Measurements from ENCODE around the gene DCT.

DCT gene

DNA sequence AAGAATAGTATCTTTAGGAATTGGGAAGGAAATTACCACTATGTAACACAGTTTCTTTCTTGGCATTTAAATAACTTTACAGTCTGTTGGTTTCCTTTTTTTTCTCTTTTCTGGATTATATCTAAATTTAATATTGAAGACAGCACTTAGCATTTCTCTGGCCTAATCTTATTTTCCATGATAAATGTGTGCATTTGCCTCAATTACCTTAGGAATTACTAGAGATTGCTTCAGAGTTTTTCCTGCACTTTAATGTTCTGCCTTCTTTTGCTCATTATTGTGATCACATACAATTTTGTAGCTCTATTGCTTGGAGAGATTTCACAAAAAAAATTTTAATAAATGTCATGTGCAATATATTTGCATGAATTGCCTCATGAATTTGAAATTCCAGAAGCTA, 25.1 kb downstream of the DCT start:
- DNase-seq (ENCODE audit: low read depth, low spot score): no peak

DNA sequence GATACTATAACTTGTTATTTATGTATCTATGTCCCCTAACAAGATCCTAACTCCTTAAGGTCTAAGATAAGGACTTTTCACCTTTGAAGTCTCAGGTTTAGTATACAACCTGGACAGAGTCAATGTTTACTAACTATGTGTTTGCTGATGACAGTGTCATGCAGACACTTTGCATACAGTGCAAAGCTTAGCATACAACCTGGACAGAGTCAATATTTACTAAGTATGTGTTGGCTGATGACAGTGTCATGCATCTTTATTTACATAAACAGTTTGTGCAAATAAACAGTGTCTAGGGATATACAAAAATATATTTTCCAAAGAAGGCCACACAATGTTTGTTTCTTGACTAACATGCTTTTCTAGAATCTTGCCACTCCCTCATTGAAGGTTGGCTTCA, 34.7 kb downstream of the DCT start:
- DNase-seq (ENCODE audit: low read depth, low spot score): no peak

DNA sequence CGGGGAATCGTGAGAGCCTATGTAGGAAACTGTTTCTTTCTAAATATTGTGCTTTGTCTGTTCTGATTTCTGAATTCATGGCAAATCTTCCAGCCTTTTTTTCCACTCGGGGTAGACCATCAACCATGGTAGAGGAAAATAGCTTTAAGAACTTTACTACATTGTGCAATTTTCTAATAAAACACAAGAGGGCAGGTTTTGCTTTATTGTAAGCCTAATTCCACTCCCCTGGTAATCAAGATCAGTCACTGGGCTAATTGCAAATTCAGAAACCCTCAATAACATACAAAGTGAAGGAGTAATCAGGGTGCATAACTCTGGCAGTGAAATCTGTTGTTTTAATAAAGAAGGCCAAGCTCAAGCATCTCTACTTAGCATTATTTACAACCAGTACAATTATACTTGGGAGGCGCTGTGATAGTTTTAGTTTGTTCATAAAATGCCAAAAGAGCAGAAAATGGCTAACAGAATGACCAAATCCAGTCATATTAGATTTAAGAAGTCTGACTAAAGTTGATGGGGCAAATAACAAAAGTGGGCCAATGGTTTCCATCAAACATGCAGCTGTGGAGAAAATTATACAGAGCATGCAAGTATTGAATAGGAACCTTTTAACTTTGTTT, 43.8 kb downstream of the DCT start:
- peak; percentile 9 for DNase-seq (ENCODE audit: low read depth, low spot score)

DNA sequence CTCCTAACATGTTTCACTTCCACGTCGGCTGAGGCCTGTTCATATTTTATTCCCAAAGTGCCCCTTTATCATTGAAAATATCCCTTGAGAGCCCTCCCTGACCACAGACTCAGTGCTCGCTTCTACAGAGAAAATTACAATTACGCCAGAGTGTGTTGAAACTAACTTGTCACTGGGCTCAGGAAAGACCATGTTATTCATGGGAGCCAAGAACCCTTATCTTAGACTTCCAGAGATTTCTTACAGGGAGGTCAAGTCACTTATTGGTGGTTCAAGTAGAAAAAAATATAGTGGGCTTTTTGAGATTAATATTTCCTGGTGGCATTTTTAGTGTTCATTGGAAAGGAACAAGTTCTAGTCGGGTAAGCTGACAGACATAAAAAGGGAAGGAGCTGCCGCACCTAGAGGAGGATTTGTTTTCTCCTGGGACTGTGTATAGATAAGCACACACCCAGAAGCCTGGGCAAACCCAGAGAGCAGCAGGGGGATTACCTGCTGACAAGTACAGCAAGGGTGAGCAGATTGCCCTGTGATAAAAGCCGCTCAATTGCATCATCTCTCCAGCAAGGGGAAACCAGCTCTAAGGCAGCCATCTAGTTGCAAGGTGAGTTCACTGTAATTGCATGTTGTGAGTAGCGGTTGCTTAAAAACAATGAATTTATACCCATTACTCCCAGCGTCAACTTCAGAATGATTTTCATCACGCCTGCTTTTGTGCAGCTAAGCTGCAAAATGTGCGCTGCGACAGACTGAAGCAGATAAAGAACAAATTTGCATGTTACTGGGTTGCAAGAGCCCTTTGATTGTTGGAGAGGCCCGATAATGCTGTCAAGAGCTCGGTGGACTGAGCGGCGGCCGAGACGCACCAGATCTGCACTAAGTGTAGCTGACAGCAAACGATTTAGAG, 46.2 kb downstream of the DCT start:
- DNase-seq (ENCODE audit: low read depth, low spot score): no peak

DNA sequence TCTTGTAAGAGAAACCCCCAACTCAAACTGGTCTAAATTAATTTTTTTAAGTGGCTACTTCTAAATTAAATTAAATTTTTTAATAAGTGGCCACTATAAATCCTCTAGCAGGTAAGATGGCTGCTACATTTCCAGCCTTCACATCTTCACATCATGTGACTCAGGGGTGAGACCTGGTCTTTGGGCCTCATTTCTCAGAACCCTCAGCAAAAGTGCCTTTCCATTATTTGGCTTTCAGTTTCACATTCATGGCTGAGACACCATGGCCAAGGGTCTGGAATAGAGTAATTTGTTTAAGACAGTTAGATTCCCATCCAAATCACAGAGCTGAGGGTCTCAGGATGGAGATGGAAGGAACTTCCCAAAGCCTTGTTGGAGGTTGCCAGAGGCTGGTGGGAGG, 47.5 kb downstream of the DCT start:
- DNase-seq (ENCODE audit: low read depth, low spot score): no peak

DNA sequence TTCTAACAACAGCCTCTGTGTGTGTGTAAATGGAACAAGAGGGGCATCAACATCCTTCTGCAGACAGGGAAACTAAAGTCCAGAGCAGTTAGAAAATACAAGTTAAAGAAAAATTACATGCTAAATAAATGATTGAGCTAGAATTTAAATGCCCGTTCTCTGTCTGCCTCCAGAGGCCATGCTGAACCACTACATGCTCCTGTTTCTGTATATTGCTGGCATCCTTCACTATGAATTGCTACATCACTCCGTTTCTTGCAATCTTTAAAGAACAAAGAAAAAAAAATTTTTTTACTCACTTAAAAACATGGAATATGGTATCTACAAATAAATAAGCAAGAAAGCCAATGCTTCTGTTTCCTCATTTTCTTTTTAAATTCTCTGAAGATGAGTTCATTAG, 47.9 kb downstream of the DCT start:
- DNase-seq (ENCODE audit: low read depth, low spot score): no peak

DNA sequence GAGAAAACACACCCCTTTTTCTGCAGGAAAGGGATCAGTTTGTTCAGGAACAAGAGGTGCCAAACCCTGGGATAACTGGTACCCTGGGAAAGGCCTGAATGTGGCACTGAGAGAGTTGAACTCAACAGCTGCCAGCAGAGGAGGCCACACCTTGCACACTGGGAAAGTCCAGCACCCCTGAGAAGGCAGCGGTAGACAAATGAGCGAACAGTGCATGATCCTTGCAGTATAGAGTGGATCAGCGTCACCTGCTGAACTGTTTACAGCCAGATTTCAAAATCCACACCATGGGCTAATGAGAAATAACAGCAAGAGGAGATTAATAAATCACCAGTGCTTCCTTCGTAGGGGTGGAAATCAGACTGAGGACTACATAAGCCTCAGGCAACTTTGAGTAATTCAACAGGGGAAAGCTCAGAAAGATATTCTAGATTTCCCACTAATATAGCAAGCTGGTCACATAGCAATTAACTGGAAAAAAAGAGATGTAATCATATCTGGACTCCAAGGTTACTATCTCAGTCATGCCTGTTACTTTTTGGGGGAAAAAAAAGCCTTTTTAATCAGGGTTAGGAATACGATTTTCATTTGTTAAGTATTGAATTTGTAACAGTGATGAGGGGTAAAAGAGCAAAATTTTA, 52.0 kb downstream of the DCT start:
- no peak for DNase-seq (ENCODE audit: low read depth, low spot score)

DNA sequence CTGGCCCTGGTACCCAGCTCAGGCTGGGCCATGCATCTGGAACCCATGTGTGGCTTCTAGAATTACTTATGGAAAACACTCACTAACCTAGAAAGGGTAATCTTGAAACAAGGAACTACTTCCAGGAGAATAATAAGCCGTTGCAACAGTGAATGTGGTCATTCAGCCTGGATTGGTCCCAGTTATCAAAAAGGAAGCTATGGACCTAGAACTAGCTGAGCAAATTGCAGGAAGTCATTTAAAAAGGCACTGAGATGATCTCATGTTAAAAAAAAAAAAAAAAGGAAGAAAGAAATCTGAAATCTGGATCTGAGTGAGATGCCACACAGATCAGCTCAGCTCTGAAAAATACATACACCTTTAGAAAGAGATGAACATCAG, 59.6 kb downstream of the DCT start:
- no peak for DNase-seq (ENCODE audit: low read depth, low spot score)

DNA sequence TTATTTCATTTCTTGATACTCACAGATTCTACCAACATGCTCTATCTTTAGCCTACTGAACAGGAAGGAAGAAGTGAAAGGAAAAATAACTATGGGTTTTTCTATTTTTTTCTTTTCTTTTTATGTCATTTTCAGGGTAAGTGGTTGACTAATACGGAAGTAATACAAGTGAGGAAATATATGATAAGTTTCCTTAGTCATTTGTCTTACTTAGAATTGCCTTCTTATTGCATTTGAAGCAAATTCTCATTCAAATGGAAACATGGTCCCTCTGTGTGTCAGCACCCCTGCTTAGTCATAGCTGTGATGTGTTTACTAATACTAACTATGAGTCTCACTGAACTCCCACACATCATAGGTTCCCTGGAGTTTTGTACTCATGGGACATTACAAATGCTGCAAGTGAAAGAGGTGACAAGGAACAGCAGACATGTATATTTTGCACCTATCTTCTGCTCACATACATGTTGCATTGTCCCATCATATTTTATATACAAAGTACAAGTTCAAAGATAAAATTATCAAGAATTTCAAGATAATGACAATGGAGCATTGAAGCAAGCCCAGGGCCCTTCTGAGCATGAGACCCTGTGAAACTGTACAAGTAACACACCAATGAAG, 60.1 kb downstream of the DCT start:
- peak; percentile 9 for DNase-seq (ENCODE audit: low read depth, low spot score)

DNA sequence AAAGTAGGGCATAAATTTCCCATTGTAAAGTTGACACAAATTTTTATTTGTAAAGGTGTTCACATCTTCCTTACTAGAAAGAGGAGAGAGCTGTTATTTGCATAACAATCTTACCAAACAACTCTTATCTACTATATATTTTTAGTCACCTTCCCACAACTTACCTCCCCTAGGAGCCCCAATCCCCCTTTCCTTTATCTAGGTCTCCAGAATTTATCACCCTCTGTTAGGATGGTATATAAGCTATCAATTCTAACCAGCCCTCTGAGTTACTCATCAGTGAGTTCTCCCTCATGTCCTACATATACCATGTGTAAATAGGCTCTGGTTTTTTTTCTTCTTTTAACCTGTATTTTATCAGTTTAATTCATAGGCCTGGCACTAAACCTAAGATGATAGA, 62.2 kb downstream of the DCT start:
- no peak for DNase-seq (ENCODE audit: low read depth, low spot score)

DNA sequence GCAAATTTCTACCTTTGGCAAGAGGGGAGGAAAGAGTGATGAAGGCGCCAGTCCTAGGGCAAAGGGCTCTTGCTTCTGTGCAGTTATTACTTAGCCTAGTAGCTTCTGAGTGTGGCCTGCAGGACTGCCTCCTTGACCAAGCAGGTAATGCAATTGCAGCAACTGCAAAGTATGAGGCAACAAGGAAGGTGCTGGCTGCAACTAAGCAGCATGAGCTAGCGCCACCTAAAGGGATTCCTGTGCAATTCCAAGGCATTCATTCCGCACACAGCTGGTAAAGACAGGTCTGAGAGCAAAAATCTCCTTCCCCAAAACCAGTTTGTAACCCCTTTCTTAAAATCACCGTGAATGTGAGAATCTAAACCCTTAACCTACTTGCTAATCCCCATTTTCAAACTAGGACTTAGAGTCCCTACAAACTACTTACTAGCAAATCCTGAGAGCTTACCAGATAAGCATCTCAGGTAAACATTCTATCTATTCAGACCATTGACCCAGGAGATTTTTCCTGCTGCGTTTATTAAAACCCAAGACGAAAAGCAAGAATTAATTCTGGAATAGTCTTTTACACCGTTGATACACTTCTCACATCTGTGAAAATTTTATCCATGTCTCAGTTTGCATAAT, 62.9 kb downstream of the DCT start:
- no peak for DNase-seq (ENCODE audit: low read depth, low spot score)

DNA sequence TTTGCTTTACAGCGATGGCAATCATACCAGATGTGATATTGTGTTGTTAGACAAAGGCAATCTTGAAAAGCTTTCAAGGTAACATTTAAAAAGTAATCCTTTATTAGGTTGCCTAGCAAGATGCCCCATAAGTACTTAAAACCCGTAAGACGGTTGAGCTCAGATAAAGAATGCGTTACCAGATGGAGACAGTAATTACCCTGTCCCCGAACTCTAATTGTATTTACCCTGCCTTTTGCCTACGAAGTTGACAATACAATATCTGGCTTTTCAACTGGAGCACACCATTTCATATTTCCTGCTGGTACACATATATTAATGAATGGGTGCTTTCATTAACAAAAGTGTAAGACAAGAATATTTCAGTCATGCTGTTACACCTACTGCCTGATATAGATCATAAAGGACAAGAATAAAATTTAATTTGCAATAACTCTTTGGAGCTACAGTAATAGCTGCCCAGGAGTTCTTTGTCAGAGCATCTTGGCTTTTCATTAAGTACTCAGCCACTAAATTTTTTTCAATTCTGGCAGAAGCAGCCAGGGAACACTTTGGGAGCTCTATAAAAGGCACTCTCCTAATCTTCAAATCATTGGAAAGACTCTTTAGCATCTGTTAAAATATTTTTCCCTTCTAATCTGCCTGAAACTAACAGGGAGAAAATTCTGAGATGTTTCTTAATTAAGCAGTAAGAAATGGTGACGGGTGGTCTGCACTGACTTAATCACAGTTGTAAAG, 63.8 kb downstream of the DCT start:
- DNase-seq (ENCODE audit: low read depth, low spot score): no peak

DNA sequence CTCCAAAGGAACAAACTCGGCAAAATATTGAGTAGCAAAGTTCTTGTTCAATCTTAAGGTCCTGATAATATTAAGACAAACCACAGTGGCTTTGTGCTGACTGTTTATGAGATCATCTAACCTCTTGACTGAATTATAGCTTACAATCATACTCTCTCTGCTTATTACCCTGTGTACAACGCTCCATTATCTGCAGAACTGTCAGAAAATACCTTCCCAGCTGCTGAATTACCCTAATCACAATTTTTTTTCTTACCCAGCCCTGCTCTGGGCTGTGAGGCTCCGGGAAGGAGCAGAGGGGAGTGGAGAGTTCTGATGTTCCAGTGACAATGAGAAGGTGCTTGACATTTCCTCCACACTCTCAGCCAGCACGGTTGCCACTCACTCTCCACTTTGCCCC, 64.8 kb downstream of the DCT start:
- no peak for DNase-seq (ENCODE audit: low read depth, low spot score)

DNA sequence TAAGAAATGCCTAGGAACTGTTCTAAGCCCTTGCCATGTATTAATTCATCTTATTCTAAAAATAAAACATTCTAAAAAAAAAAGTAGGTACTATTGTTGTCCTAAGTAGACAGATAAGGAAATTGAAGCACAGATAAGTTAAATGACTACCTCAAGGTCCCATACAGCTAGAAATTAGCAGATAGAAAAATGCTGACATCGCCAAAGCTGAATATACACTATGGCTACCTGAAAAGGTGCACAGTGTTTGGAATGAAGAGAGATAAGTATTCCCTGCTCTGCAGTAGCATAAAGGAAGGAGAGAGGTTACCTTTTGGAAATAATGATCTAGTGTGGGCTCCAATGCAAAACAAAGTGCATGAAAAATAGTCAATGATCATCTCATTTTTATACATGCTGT, 65.3 kb downstream of the DCT start:
- no peak for DNase-seq (ENCODE audit: low read depth, low spot score)

DNA sequence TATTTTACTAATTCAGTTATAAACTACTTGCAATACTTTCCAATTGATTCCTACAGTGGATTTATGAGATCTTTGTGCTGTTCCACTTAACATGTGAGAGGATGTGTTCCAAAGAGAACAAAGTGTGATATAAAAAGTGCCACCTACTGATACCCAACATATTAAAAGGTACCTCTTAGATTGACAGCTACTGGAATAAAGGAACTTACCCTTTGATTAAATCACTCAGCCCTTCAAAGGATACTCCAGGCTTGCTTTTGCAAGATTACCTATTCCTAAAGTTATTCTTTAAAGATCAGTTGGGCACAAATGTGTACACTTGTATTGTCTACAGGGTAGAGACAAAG, 65.9 kb downstream of the DCT start:
- DNase-seq (ENCODE audit: low read depth, low spot score): no peak

DNA sequence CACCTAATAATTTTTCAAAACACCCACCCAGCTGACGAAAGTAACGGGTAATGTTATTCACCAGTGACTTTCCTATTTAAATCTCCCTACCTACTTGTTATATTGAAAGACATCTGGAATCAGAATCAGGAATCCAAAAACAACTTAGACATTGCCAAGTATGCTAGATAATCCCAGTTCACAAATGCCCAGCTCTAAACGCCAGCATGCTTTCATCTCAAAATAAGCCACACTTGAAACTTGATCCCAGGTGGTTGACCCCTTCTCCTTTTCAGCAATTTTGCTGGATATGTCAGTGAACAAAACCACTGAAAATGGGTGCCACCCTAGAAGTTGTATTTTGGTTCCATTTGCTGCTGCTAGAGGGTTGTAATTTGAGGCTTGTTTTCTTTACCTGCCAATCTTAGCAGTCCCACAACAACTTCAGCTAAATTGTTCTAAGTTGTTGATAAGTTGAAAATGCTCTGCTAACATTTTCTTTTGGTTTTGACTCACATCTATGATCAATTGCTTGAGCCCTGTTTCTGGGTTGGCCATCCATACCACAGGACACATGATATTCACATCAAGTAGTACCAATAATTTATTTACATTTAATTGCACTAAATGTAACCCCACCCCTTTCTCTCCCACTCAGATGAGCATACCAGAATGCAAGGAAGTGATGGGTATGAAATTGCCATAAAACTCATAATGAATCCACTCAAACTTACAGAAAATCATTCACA, 66.4 kb downstream of the DCT start:
- no peak for DNase-seq (ENCODE audit: low read depth, low spot score)

DNA sequence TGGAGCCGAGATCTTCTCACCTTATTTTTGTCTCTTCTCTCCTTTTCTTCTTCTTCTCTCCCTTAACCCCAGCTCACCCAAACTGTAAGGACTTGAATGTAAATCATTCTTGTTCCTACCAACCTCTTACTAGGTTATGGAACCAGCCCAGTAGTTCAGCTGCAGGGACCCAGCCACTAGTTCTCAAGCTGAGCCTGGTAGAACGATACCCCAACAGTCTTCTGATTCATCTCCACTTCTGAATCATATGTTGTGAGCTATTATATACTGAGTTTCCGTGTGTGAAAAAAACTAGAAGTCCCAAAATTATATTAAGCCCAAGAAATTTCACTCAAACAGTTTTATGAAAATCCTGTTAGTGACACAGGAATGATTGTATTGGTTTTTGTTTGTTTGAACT, 67.7 kb downstream of the DCT start:
- no peak for DNase-seq (ENCODE audit: low read depth, low spot score)

DNA sequence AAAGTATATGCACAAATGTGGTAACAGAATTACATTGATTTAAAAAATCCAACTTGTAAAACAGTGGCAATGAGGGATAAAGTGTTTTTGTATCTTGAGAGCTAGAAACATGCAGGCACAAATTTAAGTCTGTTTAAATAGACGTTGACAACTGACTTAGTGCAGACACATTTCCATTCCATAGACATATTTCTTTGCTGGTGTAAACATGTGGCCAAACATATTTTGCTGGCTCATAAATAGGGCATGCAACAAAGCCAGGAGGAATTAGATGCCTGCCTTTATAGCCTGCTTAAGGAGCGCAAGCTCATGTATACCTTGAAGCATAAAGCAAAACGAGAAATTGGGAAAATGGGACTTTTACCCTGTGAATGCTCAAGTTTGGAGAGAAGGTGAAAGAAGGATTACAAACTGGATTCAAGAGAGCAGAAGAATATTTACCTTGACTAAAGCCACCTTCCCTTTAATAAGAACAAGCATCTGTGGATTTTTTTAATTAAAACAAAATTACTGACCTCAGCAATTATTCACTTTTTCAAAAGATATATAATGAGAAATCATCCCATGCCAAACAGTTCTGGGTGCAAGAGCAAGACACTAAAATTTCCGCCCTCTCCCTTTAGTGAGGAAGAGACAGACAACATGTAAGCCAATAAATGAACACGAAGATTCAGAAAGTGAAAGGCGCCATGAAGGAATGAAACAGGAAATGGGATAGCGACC, 71.0 kb downstream of the DCT start:
- DNase-seq (ENCODE audit: low read depth, low spot score): no peak

DNA sequence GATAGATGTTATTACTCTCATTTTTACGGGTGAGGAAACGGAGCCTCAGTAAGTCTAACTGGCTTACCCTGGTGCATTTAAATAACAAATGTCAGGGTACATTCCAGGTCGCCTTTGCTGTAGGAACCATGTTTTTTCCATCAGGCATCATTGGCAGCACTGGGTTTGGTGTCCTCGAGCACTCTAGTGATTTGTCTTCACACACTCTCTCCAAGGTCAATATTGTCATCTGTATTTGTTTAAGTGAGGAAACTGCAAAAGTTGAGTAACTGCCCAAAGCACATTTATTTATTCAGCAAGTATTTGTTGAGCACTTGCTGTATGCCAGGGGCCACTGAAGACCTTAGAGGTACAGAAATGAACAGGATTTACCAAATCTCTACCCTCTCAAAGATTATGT, 78.6 kb downstream of the DCT start:
- no peak for DNase-seq (ENCODE audit: low read depth, low spot score)

DNA sequence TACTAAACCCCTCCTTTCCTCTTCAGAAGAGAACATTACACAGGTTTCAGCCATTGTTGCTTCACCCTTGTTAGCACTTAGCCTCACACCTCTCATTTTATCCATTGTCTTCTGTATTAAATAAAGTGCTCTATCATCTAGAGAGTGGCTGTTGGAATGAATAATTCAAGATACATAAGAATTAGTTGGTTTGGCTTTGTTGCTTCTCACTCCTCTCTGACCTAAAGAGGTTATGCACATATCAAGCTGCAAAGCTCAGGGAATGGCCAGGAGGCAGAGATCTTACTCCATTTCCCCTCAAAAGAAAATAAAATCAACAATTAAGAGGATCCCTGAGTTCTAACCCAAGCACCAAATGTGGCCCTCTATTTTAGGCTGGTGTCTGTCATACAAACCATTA, 79.7 kb downstream of the DCT start:
- no peak for DNase-seq (ENCODE audit: low read depth, low spot score)

Data from smooth muscle cell of the brain vasculature (primary cell).